Thyroid gland (tissue), 4 donors: Measurements from ENCODE around the gene ILKAP.

Experiments used
- POLR2A ChIP-seq, 2 donors: fragments of 450-650 bp; IDR thresholded peaks; one replicate each; pipeline ENCODE4 v1.6.1; 2017; ENCODE audit warnings: antibody characterized with exemption in 2 of 2, mild to moderate bottlenecking in 2 of 2, moderate library complexity in 1 of 2
- TF ChIP-seq, protein P1 (sequence below), 6 experiments: fragments of 200-600 bp in 3 of 6; fragments of 450-650 bp in 3 of 6; sonication (generic) in 3 of 6; IDR thresholded peaks; one replicate each; pipeline ENCODE4 v1.5.1; 2016 to 2019; ENCODE audit warnings: antibody characterized with exemption in 6 of 6, mild to moderate bottlenecking in 2 of 6, inconsistent platforms in 1 of 6, moderate library complexity in 1 of 6

GRCh38 chr2:238190445-238190844 is 13.1 kb downstream of the ILKAP start:
- no peak for TF ChIP-seq POLR2A (IDR thresholded peaks at IDR 0.05)
- TF ChIP-seq, protein P1, sequence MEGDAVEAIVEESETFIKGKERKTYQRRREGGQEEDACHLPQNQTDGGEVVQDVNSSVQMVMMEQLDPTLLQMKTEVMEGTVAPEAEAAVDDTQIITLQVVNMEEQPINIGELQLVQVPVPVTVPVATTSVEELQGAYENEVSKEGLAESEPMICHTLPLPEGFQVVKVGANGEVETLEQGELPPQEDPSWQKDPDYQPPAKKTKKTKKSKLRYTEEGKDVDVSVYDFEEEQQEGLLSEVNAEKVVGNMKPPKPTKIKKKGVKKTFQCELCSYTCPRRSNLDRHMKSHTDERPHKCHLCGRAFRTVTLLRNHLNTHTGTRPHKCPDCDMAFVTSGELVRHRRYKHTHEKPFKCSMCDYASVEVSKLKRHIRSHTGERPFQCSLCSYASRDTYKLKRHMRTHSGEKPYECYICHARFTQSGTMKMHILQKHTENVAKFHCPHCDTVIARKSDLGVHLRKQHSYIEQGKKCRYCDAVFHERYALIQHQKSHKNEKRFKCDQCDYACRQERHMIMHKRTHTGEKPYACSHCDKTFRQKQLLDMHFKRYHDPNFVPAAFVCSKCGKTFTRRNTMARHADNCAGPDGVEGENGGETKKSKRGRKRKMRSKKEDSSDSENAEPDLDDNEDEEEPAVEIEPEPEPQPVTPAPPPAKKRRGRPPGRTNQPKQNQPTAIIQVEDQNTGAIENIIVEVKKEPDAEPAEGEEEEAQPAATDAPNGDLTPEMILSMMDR (IDR thresholded peaks at IDR 0.05) = no peak
